Activated CD4-positive, alpha-beta T cell treated with anti-CD3 and anti-CD28 coated beads, Interleukin-2, Interleukin-4, amounts not matched to agents 100 ng/mL and 50 ng/mL, durations not matched to agents 16 hours and 8 hours (primary cell): ENCODE measurements around the gene SELENOK.
A peak's percentile ranks its signal among the peaks of the same experiment; 100 is the strongest.

Experiments used
- DNase-seq: peaks from one replicate; pipeline ENCODE4 v3.0.0-alpha.2; 2020; ENCODE audit warnings: low spot score

Gene SELENOK

DNA sequence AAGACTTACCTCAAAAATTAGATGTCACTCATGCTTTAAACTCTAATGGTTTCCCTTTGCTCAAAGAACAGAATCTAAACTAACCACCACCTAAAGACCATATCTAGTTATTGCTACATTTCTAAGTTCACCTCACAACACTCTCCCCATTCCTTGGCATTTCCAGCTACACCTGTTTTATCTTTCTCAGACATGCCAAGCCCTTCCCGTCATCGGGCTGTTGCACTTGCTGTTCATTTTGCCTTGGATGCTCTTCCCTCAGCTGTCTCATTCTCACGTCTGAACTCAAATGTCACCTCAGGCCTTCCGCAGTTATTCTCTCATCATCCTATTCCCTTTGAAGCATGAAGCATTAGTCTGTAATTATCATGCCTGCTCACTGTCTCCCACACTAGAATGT, 8.7 kb downstream of the SELENOK start:
- no peak for DNase-seq

- DNase-seq, result peak; percentile 87
Observed at GRCh38 chr3:53881691-53882593, 9.7 kb downstream of the SELENOK start, which contains the start of gene ACTR8. Gene ACTR8 (minus strand): TSS chr3:53882152. CDS start chr3:53882101, 51 bp downstream.

GRCh38 chr3:53880396-53881345, 11.0 kb downstream of the SELENOK start:
- no peak for DNase-seq

DNA sequence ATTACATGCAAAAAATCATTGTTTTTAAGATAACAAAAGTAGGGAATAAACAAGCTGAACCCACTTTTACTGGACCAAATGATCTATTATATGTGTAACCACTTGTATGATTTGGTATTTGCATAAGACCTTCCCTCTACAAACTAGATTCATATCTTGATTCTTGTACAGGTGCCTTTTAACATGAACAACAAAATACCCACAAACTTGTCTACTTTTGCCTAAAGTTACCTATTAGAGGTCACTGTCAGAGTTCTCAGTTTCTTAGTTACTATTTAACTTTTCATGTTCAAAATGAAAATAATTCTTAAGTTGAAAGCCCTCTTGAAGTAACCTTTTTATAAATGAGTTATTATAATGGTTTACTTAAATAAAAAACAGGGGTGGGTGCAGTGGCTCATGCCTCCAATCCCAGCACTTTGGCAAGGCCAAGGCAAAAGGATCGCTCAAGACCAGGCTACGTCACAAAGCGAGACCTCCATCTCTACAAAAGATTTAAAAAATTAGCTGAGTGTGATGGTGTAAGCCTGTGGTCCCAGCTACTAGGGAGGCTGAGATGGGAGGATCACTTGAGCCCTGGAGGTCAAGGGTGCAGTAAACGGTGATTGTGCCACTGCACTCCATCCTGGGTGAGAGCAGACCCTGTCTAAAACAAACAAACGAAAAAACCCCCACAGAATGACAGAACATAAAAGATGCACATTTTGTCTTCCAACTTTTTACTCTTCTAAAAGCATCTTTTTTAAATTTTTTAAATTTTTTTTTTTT, 25.7 kb downstream of the SELENOK start:
- no peak for DNase-seq

GRCh38 chr3:53863145-53863544, 28.5 kb downstream of the SELENOK start:
- no peak for DNase-seq

- DNase-seq, result no peak
Observed at GRCh38 chr3:53862241-53862640, 29.4 kb downstream of the SELENOK start.

GRCh38 chr3:53860196-53860595, 31.5 kb downstream of the SELENOK start:
- DNase-seq, result no peak

DNA sequence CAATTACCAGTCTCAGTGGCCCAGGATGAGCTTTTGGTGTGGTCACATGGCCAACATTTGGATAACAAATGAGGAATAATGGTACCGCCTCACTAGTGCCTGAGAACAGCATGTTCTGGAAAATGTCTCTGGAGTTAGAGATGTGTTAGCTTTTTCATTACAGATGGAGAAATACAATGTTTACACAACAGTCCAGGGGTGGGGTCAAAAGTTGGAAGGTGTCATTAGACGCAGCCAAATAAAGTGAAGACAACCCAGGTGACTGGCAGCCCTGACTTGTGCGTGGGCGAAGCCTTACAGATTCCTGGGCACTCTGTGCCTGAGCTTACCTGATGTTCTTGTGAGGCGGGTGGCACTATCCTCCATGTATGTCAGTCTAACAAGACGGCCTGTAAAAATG, 32.5 kb downstream of the SELENOK start:
- DNase-seq, result no peak

DNA sequence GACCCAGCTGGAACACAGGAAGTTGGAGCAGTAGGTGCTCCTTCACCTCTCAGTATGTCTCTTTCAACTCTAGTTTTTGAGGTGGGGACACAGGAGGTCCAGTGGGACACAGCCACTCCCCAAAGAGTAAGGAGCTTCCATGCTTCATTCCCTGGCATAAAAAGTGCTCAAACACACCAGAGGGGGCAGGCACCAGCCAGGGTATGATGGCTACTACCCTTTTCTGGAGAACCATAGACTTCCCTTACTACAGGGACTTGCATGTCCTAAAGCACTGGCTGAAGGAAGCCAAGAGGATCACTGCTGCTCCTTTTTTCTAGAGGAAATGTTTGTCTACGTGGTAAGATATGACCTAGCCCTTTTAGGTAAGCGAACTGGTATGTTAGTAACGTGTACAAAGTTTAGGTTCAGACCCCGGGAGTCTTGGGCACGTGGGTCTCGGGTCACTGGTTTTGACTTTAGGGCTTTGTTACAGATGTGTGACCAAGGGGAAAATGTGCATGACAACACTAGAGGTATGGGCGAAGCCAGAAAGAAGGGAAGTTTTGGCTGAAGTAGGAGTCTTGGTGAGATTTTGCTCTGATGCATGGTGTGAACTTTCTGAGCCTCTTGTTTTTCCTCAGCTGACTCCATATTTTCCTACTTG, 33.4 kb downstream of the SELENOK start:
- DNase-seq, result no peak

DNA sequence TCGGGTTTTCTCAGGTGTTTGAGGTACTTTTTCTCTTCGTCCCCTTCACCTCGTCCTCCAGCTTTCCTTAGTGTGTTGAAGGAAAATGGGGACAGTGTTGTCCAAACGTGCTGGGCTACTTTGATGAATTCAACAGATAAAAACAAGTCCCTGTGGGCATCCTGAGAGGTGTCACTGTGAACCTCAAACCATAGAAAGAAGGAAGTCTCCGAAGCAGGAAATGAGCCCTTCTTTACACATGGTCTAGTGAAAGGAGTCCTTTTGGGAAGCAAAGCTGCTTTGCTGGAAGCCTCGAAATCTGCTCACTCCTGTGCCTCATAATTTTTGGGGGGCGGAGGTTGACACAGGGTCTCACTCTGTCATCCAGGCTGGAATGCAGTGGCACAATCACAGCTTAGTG, 34.7 kb downstream of the SELENOK start:
- no peak for DNase-seq

GRCh38 chr3:53850895-53851294, 40.8 kb downstream of the SELENOK start:
- no peak for DNase-seq

GRCh38 chr3:53849916-53850315, 41.7 kb downstream of the SELENOK start:
- no peak for DNase-seq

DNA sequence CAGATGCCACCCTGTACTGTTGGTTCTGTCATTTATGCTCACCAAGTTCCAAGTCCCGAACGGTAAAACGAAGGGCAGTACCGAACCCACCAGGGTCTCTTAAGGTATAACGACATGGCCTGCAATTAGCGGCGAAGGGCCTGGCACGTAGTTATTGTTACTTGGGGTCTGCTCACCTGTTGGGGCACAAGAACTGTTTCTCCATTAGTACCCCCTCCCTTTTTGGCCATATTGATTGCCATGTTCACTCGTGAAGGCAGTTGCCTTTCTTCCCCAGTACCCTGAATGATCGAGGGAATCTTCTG, 44.9 kb downstream of the SELENOK start:
- no peak for DNase-seq

DNA sequence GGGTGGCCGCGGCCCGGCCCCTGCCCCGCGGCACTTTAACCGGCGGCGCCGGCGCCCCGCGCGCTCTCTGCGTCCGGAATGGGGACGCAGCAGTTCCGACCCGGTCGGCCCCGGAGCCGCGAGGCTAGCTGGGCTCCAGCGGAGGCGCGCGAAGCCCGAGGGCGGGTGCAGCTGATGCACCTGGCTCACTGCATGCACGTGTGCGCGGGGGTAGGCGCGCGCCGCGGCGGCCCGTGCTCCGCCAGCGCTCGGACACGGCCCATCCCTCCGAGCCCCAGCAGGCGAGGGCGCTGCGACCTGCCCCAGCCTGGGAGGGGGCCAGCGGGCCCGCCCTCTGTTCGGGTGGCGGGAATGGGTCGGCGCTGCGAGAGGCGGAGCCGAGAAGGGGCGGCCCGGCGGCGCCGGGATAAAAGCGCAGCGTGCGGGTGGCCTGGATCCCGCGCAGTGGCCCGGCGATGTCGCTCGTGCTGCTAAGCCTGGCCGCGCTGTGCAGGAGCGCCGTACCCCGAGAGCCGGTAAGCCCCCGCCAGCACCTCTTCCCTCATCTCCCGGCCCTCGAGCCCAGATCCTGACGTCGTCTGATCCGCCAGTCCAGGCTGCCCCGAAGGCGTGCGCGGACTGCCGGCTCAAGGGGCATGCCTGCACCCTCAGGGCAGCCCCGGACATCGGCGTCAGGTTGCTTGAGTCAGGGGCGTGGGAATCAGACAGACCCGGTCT, 45.4 kb downstream of the SELENOK start, which contains the start of the genes CHDH and IL17RB:
CHDH (minus strand) TSS at position 286 of the 717 bp plus-strand sequence. CDS start 22,411 bp downstream, outside the sequence.
IL17RB (plus strand) TSS at position 435 of the 717 bp plus-strand sequence; CDS start at position 456, 21 bp downstream.
- peak; percentile 21 for DNase-seq

DNA sequence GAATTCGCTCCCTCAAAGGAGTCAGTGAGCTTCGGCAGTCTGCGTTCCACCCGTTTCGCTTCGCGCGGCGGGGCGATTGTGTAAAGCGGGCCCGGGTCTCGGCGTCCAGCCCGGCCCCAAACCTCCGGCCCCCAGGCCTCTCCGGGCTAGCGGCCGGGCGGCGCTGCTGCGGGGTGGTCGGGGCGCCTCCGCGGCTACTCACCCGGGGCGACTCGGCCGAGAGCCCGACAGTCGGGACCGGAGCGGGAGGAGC, 45.9 kb downstream of the SELENOK start:
- no peak for DNase-seq

- DNase-seq, result no peak
Observed at GRCh38 chr3:53845103-53845880, 46.4 kb downstream of the SELENOK start.

GRCh38 chr3:53844262-53845102, 47.2 kb downstream of the SELENOK start:
- DNase-seq, result no peak

DNA sequence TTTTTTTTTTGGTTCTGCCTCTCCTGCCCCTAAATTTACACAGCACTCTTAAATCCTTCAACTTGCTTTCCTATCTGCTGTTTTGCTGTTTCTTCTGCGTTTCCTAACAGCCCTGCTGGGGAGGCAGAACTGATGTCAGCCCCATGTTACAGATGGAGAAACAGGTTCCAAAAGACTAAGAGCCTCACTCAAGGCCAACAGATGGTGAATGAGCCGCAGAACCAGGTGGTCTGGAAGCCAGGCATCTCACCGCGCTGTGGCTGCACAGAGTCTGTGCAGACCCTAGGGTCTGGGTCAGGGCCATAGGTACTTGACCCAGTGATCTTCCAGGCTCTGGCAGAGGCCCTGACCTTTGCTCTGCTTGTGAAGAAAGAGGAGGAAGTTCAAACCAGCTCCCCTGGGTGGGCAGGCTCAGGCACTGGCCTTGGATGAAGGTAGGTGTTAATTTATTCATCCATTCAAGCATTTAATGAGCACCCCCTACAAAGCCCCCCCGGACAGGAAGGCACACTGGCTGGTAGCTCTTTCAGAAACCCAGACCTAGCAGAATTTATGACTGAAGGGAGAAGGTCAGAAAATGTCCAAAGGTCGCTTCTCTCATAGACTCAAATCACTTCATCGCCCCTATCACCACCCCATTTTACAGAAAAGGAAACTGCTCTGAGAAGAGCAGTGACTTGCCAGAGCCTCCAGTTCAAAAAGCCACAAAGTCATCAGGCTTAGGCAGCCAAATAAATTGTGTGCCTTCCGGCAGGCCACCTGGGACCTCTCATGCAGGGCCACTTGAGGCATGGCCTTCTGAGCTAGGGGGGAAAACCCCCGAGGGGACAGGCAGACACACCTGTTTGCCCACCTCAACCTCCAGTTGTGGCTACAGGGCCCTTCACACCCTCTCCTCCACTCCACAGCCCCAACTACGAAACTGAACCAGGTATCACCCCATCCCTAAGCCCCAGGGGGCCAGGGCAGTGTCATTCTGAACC, 48.2 kb downstream of the SELENOK start:
- no peak for DNase-seq
